Stimulated activated naive CD8-positive, alpha-beta T cell treated with anti-CD3 and anti-CD28 coated beads, Interleukin-15, Interleukin-2, amounts not matched to agents 100 ng/mL and 50 ng/mL, for 24 hours (primary cell): ENCODE results near the gene AGXT2.

Experiments
- H3K27ac Mint-ChIP-seq: one replicate; pipeline ENCODE4 v1.8.0; 2021; ENCODE audit warnings: mild to moderate bottlenecking, mixed read lengths
- H3K27me3 Mint-ChIP-seq: one replicate; pipeline ENCODE4 v1.8.0; 2021; ENCODE audit warnings: mixed read lengths
- H3K36me3 Mint-ChIP-seq: one replicate; pipeline ENCODE4 v1.8.0; 2021; ENCODE audit warnings: low read depth, mixed read lengths
- H3K4me1 Mint-ChIP-seq: one replicate; pipeline ENCODE4 v1.8.0; 2021; ENCODE audit warnings: low read depth, mixed read lengths
- H3K4me3 Mint-ChIP-seq: one replicate; pipeline ENCODE4 v1.8.0; 2021; ENCODE audit warnings: mild to moderate bottlenecking, mixed read lengths
- H3K9me3 Mint-ChIP-seq: one replicate; pipeline ENCODE4 v1.8.0; 2021; ENCODE audit warnings: mixed read lengths

Gene AGXT2

GRCh38 chr5:35012365-35012764 is 35.4 kb downstream of the AGXT2 start:
- peaks cover 4% of the 10 kb centered on the region for H3K9me3 Mint-ChIP-seq
- no peak overlapping the region for H3K27ac Mint-ChIP-seq
- peaks cover 39% of the 10 kb centered on the region for H3K27me3 Mint-ChIP-seq
- no peaks in the 10 kb centered on the region for H3K36me3 Mint-ChIP-seq
- H3K4me3 Mint-ChIP-seq = no peak overlapping the region
- no peaks in the 10 kb centered on the region for H3K4me1 Mint-ChIP-seq

- Mint-ChIP-seq H3K9me3 (peaks cover 4% of the 10 kb centered on the region), H3K27me3 (peaks cover 39% of the 10 kb centered on the region), H3K36me3 (no peaks in the 10 kb centered on the region), H3K4me3 (no peak overlapping the region), H3K27ac (no peak overlapping the region), H3K4me1 (no peaks in the 10 kb centered on the region)
These were observed 37.1 kb downstream of the AGXT2 start for GRCh38 chr5:35010676-35011075.

DNA sequence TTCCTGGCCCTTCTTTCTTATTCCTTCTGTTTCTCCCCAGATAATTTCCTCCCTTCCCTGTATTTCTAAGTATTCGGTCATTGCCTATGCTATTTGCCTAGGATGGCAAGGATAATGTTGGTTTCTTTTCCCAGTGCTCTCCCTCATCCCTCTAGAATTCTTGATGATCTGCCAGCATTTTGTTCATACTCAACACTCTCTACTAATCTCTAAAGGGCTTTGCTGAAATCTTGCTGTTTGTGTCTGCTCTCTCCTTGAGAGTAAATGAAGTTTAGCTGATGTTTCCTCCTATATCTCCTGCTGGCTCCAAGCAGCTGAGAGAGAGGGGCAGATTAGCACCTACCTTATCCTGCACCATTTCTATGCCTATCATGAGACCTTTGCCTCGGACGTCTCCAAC is 38.1 kb downstream of the AGXT2 start:
- no peak overlapping the region for H3K27ac Mint-ChIP-seq
- peaks cover 4% of the 10 kb centered on the region for H3K9me3 Mint-ChIP-seq
- H3K36me3 Mint-ChIP-seq = no peaks in the 10 kb centered on the region
- H3K27me3 Mint-ChIP-seq = peaks cover 41% of the 10 kb centered on the region
- H3K4me3 Mint-ChIP-seq = no peak overlapping the region
- no peaks in the 10 kb centered on the region for H3K4me1 Mint-ChIP-seq

- H3K27ac Mint-ChIP-seq = no peak overlapping the region
- H3K27me3 Mint-ChIP-seq = peaks cover 43% of the 10 kb centered on the region
- H3K9me3 Mint-ChIP-seq = peaks cover 4% of the 10 kb centered on the region
- H3K36me3 Mint-ChIP-seq = no peaks in the 10 kb centered on the region
- no peaks in the 10 kb centered on the region for H3K4me1 Mint-ChIP-seq
- H3K4me3 Mint-ChIP-seq = no peak overlapping the region
These were observed 38.7 kb downstream of the AGXT2 start for GRCh38 chr5:35009019-35009418.

- Mint-ChIP-seq H3K27me3 (peaks cover 47% of the 10 kb centered on the region), H3K9me3 (peaks cover 4% of the 10 kb centered on the region), H3K4me3 (no peak overlapping the region), H3K27ac (no peak overlapping the region), H3K4me1 (no peaks in the 10 kb centered on the region), H3K36me3 (no peaks in the 10 kb centered on the region)
These were observed 43.0 kb downstream of the AGXT2 start for GRCh38 chr5:35004771-35005170.

DNA sequence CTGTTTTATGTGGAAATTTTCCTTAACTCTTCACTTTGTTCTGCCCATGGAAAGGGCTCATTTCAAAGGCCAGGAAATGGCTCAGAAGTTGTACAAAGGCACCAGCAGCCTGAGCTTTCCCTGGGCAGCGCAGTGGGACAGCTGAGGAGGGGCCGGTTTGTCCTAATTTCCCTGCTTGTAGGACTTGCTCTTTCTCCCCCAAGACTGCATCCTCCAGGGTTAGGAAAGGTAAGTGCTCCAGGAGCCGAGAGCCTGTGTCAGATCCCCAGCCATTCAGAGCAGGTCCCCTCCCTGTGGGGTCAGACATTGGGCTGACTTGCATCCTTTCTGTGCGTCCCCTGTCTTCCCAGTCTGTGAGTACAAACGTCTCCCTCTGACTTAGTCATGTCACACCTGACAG is 43.5 kb downstream of the AGXT2 start:
- Mint-ChIP-seq H3K27ac (no peak overlapping the region), H3K36me3 (no peaks in the 10 kb centered on the region), H3K4me3 (no peak overlapping the region), H3K4me1 (no peaks in the 10 kb centered on the region), H3K9me3 (peaks cover 4% of the 10 kb centered on the region), H3K27me3 (peaks cover 42% of the 10 kb centered on the region)

DNA sequence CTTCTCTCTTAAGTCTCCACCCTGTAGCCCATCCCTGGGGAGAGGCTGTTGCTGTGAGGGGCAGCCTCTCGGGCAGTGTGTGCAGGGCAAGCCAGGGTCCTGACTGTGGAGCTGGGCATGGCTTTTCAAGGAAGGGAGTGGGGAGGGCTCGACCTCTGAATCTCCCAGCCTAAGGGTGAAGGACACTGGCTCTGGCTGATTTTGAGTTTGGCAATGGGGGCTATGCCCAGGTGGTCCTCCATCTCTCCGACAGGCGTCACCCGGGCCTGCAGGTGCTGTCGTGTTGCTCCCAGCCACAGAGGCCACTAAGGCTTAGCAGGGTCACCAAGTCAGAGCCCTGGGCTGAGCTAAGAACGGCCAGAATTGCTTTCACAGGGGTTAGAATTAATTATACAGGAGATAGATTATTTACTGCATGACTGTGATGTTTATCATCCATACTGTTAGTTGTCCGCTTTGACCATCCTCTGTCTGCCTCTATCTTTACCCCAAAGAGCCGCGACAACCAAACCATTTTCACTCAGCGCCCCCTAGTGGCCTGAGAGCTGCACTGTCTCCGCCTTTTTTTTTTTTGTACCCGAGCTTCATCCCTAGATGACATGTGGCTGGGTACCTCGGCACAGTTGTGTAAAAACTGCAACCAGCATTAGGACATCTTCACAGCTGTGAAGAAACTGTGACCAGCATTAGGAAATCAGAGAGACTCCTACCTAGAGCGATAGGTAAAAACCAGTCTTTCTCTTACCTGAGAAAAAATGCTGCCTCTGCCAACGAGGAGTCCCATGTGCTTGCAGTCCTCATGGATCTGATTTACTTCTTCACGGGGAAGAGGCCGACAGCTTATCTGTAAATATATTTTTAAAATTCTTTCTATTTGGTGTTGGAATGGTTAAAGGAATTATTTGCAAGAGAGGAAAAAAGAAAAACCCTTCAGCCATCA is 44.5 kb downstream of the AGXT2 start:
- H3K4me3 Mint-ChIP-seq = no peak overlapping the region
- no peaks in the 10 kb centered on the region for H3K4me1 Mint-ChIP-seq
- peaks cover 4% of the 10 kb centered on the region for H3K9me3 Mint-ChIP-seq
- no peak overlapping the region for H3K27ac Mint-ChIP-seq
- H3K36me3 Mint-ChIP-seq = no peaks in the 10 kb centered on the region
- peaks cover 37% of the 10 kb centered on the region for H3K27me3 Mint-ChIP-seq

DNA sequence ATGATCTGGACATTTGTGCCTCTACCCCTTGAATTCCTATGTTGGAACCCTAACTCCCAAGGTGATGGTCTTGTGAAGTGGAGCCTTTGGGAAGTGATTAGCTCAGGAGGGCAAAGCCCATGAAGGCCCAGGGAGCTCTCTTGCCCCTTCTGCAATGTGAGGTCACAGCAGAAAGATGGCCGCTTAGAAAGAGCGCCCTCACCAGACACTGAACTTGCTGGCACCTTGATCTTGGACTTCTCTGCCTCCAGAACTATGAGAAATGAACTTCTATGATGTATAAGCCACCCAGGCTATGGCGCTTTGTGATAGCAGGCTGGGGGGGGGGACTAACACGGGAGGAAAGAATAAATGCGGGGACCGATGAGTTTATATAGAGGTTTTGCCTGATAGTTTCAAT is 45.3 kb downstream of the AGXT2 start:
- no peaks in the 10 kb centered on the region for H3K4me1 Mint-ChIP-seq
- peaks cover 30% of the 10 kb centered on the region for H3K27me3 Mint-ChIP-seq
- H3K27ac Mint-ChIP-seq = no peak overlapping the region
- H3K36me3 Mint-ChIP-seq = no peaks in the 10 kb centered on the region
- no peaks in the 10 kb centered on the region for H3K9me3 Mint-ChIP-seq
- H3K4me3 Mint-ChIP-seq = no peak overlapping the region

GRCh38 chr5:35001842-35002241 is 45.9 kb downstream of the AGXT2 start:
- H3K4me1 Mint-ChIP-seq = no peaks in the 10 kb centered on the region
- H3K27me3 Mint-ChIP-seq = peaks cover 27% of the 10 kb centered on the region
- H3K9me3 Mint-ChIP-seq = no peaks in the 10 kb centered on the region
- H3K36me3 Mint-ChIP-seq = no peaks in the 10 kb centered on the region
- no peak overlapping the region for H3K27ac Mint-ChIP-seq
- H3K4me3 Mint-ChIP-seq = no peak overlapping the region

- no peak overlapping the region for H3K4me3 Mint-ChIP-seq
- H3K36me3 Mint-ChIP-seq = no peaks in the 10 kb centered on the region
- H3K9me3 Mint-ChIP-seq = no peaks in the 10 kb centered on the region
- H3K27ac Mint-ChIP-seq = no peak overlapping the region
- peaks cover 8% of the 10 kb centered on the region for H3K4me1 Mint-ChIP-seq
- peaks cover 25% of the 10 kb centered on the region for H3K27me3 Mint-ChIP-seq
These were observed 49.5 kb downstream of the AGXT2 start for GRCh38 chr5:34998058-34998789.

- Mint-ChIP-seq H3K4me3 (no peak overlapping the region), H3K27me3 (peaks cover 27% of the 10 kb centered on the region), H3K9me3 (no peaks in the 10 kb centered on the region), H3K27ac (no peak overlapping the region), H3K36me3 (no peaks in the 10 kb centered on the region), H3K4me1 (peaks cover 8% of the 10 kb centered on the region)
These were observed 51.5 kb downstream of the AGXT2 start for GRCh38 chr5:34996261-34996660.

DNA sequence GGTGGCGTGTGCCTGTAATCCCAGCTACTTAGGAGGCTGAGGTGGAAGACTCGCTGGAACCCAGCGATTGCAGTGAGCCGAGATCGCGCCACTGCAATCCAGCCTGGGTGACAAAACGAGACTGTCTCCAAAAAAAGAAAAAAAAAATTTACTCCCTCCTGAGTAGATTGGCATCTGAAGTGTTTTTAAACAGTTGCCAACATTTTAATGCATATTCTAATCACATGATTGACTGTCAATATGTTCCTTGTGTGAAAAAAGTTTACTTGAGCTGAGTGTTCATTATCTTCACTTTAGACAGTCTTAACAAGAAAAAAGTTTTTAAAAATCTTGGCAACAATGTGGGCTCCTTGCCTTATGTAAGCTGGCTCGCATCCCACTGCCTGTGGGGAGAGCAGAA is 53.8 kb downstream of the AGXT2 start:
- H3K4me3 Mint-ChIP-seq = no peak overlapping the region
- H3K27ac Mint-ChIP-seq = no peak overlapping the region
- H3K36me3 Mint-ChIP-seq = no peaks in the 10 kb centered on the region
- H3K9me3 Mint-ChIP-seq = no peaks in the 10 kb centered on the region
- H3K4me1 Mint-ChIP-seq = peaks cover 8% of the 10 kb centered on the region
- peaks cover 43% of the 10 kb centered on the region for H3K27me3 Mint-ChIP-seq

DNA sequence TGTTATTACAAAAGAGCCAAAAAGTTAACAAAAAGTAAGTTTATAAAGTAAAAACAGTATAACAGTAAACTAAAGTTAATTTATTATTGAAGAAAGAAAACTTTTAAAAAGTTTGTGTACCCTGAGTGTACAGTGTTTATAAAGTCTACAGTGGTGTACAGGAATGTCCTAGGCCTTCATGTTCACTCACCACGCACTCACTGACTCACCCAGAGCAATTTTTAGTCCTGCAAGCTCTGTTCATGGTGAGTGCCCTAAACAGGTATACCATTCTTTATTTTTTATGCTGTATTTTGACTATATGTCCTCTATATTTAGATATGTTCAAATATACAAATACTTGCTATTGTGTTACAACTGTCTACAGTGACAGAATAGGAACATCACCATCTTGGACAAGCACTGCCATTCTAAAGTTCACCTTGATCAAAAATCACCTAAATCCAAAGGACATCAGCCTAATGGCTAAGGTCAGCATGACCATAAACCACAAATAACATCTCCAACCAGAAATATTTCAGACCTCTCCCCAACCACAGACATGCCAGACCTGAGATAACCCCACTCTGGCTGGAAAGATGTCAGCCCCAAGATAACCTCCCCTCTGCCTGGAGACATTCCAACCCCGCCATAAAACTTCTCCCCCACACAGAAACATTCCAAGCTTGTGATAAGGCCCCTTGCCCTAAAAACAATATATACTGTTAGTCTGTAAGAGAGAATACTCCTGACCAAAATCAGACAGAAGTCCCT is 56.1 kb downstream of the AGXT2 start:
- H3K27me3 Mint-ChIP-seq = peaks cover 61% of the 10 kb centered on the region
- peaks cover 8% of the 10 kb centered on the region for H3K4me1 Mint-ChIP-seq
- no peak overlapping the region for H3K27ac Mint-ChIP-seq
- H3K36me3 Mint-ChIP-seq = no peaks in the 10 kb centered on the region
- H3K4me3 Mint-ChIP-seq = no peak overlapping the region
- H3K9me3 Mint-ChIP-seq = peaks cover 6% of the 10 kb centered on the region

GRCh38 chr5:34986965-34987364 is 60.8 kb downstream of the AGXT2 start:
- peak overlapping the region; percentile 21 for H3K27ac Mint-ChIP-seq
- no peak overlapping the region for H3K4me3 Mint-ChIP-seq
- H3K36me3 Mint-ChIP-seq = peaks cover 6% of the 10 kb centered on the region
- H3K27me3 Mint-ChIP-seq = peaks cover 42% of the 10 kb centered on the region
- no peaks in the 10 kb centered on the region for H3K4me1 Mint-ChIP-seq
- peaks cover 17% of the 10 kb centered on the region for H3K9me3 Mint-ChIP-seq

GRCh38 chr5:34982823-34983222 is 64.9 kb downstream of the AGXT2 start:
- H3K4me3 Mint-ChIP-seq = no peak overlapping the region
- H3K27me3 Mint-ChIP-seq = peaks cover 17% of the 10 kb centered on the region
- H3K9me3 Mint-ChIP-seq = peaks cover 18% of the 10 kb centered on the region
- no peak overlapping the region for H3K27ac Mint-ChIP-seq
- H3K36me3 Mint-ChIP-seq = peaks cover 6% of the 10 kb centered on the region
- H3K4me1 Mint-ChIP-seq = no peaks in the 10 kb centered on the region
